Stimulated activated CD8-positive, alpha-beta memory T cell treated with anti-CD3 and anti-CD28 coated beads, Interleukin-7, amount 100 ng/mL, for 1 hour (primary cell): ENCODE measurements around the gene LSG1.

Source experiments
- DNase-seq, 2 donors: peaks; one replicate each; pipeline ENCODE4 v3.0.0-alpha.2; 2020; ENCODE audit warnings: low read depth in 2 of 2

Gene LSG1

GRCh38 chr3:194686816-194687637, 15.0 kb upstream of the LSG1 start:
- no peak for DNase-seq

- DNase-seq: no peak
Measured at GRCh38 chr3:194686414-194686815, 14.4 kb upstream of the LSG1 start.

GRCh38 chr3:194685718-194686413, 13.9 kb upstream of the LSG1 start, which contains the start of gene FAM43A:
Gene FAM43A, plus strand, starts transcription at chr3:194685883. Its CDS starts 944 bp downstream, at chr3:194686827.
- DNase-seq: peak; percentile 43 to 69

- no peak for DNase-seq
Measured at GRCh38 chr3:194685065-194685717, 13.2 kb upstream of the LSG1 start.

- no peak for DNase-seq
Measured at GRCh38 chr3:194683380-194683779, 11.4 kb upstream of the LSG1 start.

GRCh38 chr3:194682694-194683310, 10.8 kb upstream of the LSG1 start:
- DNase-seq: peak in 1 of 2 donors; percentile 48

- DNase-seq: no peak
Measured at GRCh38 chr3:194682189-194682693, 10.2 kb upstream of the LSG1 start.

GRCh38 chr3:194680888-194681615, 9.1 kb upstream of the LSG1 start:
- DNase-seq: no peak

- DNase-seq: no peak
Measured at GRCh38 chr3:194676471-194676870, 4.5 kb upstream of the LSG1 start.

- no peak for DNase-seq
Measured at GRCh38 chr3:194675680-194676079, 3.7 kb upstream of the LSG1 start.

- no peak for DNase-seq
Measured at GRCh38 chr3:194675081-194675640, 3.2 kb upstream of the LSG1 start.

GRCh38 chr3:194673761-194674160, 1.8 kb upstream of the LSG1 start:
- DNase-seq: no peak

- no peak for DNase-seq
Measured at GRCh38 chr3:194672876-194673275, 885 bp upstream of the LSG1 start.

- DNase-seq: no peak
Measured at GRCh38 chr3:194671511-194671899, 486 bp downstream of the LSG1 start.

- no peak for DNase-seq
Measured at GRCh38 chr3:194667363-194667762, 4.6 kb downstream of the LSG1 start.

- DNase-seq: no peak
Measured at GRCh38 chr3:194664857-194665256, 7.1 kb downstream of the LSG1 start.

- DNase-seq: no peak
Measured at GRCh38 chr3:194661946-194662345, 10.0 kb downstream of the LSG1 start.

GRCh38 chr3:194661374-194661773, 10.6 kb downstream of the LSG1 start:
- DNase-seq: no peak

- no peak for DNase-seq
Measured at GRCh38 chr3:194659778-194660177, 12.2 kb downstream of the LSG1 start.

- DNase-seq: no peak
Measured at GRCh38 chr3:194658477-194659242, 13.3 kb downstream of the LSG1 start.
